K562 (cell line): ENCODE data around the gene RAE1. TPM values are rescaled to one million over a fixed set of nuclear protein-coding genes. Genes with fewer than 3 reads are reported as not detected.

Source experiments
- FOS ChIP-seq: IDR thresholded peaks from 3 replicates; pipeline ENCODE4 v1.6.1; 2011; ENCODE audit not compliant: insufficient read length; ENCODE audit errors: extremely low read depth
- FOXK1 ChIP-seq: sonication (generic); formaldehyde crosslinking; IDR thresholded peaks from 2 replicates; pipeline ENCODE4 v1.8.0; 2022; ENCODE audit warnings: missing genetic modification reagents, mild to moderate bottlenecking, borderline replicate concordance
- FOXK2 ChIP-seq, 2 experiments: fragments of 450-650 bp; IDR thresholded peaks in 1 of 2; conservative IDR thresholded peaks in 1 of 2; 2 replicates each; pipeline ENCODE4 v1.6.1; 2016; ENCODE audit warnings: low read depth in 2 of 2, mild to moderate bottlenecking in 1 of 2
- MAFF ChIP-seq: IDR thresholded peaks from 2 replicates; pipeline ENCODE4 v1.6.1; 2012; ENCODE audit warnings: low read length, improper control_type of control experiment
- MGA ChIP-seq: fragments of 450-650 bp; IDR thresholded peaks from 2 replicates; pipeline ENCODE4 v1.6.1; 2016; ENCODE audit warnings: mild to moderate bottlenecking, moderate library complexity
- MYC ChIP-seq, 2 experiments: fragments of 250-450 bp in 1 of 2; sonication (Bioruptor Pico) in 1 of 2; IDR thresholded peaks; 2 replicates each; pipeline versions ENCODE4 v1.5.1 to v1.6.1; 2012 to 2021; ENCODE audit warnings: low read depth in 2 of 2, borderline replicate concordance in 1 of 2, improper control_type of control experiment in 1 of 2, low read length in 1 of 2, mild to moderate bottlenecking in 1 of 2, moderate library complexity in 1 of 2
- NFIX ChIP-seq: fragments of 250-450 bp; sonication (Bioruptor Pico); IDR thresholded peaks from 2 replicates; pipeline ENCODE4 v1.4.0; 2020; ENCODE audit warnings: low read depth, mild to moderate bottlenecking, moderate library complexity
- PHTF2 ChIP-seq: fragments of 250-450 bp; sonication (Bioruptor Pico); IDR thresholded peaks from 2 replicates; pipeline ENCODE4 v1.5.0; 2021; ENCODE audit warnings: mild to moderate bottlenecking
- SMARCB1 ChIP-seq: IDR thresholded peaks from 2 replicates; pipeline ENCODE4 v1.6.1; 2011; ENCODE audit warnings: improper control_type of control experiment, low read depth; ENCODE audit not compliant: insufficient read length
- ZNF253 ChIP-seq: fragments of 250-450 bp; sonication (Bioruptor Pico); conservative IDR thresholded peaks from 2 replicates; pipeline ENCODE4 v1.6.1; 2021; ENCODE audit warnings: mild to moderate bottlenecking
- ZNF263 ChIP-seq: sonication (generic); formaldehyde crosslinking; IDR thresholded peaks from 2 replicates; pipeline ENCODE4 v1.8.0; 2022; ENCODE audit warnings: mild to moderate bottlenecking, missing genetic modification reagents, borderline replicate concordance
- polyA plus RNA-seq, 8 experiments: library from polyadenylated mRNA; depleted of rRNA in 4 of 8; stranded (reverse) in 5 of 8; unstranded in 3 of 8; fragments of >200 nt; fragmentation: Nextera tagmentation in 2 of 8; fragmentation: Illumina TruSeq in 1 of 8; extraction: Ambion mirVana in 2 of 8; extraction: Trizol in 1 of 8; gene quantifications; 2 replicates each; pipeline versions ENCODE4 v1.2.1 to v1.2.3, GENCODE V29; 2011 to 2014; ENCODE audit warnings: inconsistent platforms in 1 of 8, missing spikeins in 1 of 8
- total RNA-seq, 7 experiments: library from RNA; depleted of rRNA in 6 of 7; stranded (reverse); fragments of >200 nt in 6 of 7; fragmentation: Illumina TruSeq in 2 of 7; extraction: Trizol in 2 of 7; gene quantifications; 2 replicates each; pipeline versions ENCODE4 v1.2.1 to v1.2.3, GENCODE V29; 2011 to 2021; ENCODE audit warnings: low replicate concordance in 1 of 7

RAE1 gene
- total and polyA plus RNA-seq, 9 of the 15 experiments (the other 6 are each of a cell fraction or from before 2014, with no cell fraction given) = 33.7 to 248 (median 77.7) TPM

GRCh38 chr20:57326667-57327455, 24.2 kb upstream of the RAE1 start (continued):
- TF ChIP-seq MGA (no peak), FOXK1 (CRISPR knock-in tag) (no peak), FOXK2 (conservative IDR thresholded peaks at IDR 0.05 in 1 of 2, IDR thresholded peaks at IDR 0.05 in 1 of 2; ENCODE audit: low read depth in 2 of 2) (no peak), PHTF2 (CRISPR knock-in tag) (no peak), ZNF263 (CRISPR knock-in tag) (no peak), ZNF253 (CRISPR knock-in tag) (no peak), SMARCB1 (no peak), NFIX (CRISPR knock-in tag) (no peak), FOS (no peak), MYC (IDR thresholded peaks at IDR 0.05; ENCODE audit: low read depth, low read length) (no peak), MYC (CRISPR knock-in tag; IDR thresholded peaks at IDR 0.05; ENCODE audit: borderline replicate concordance, low read depth) (no peak), MAFF (no peak)
